Natural killer cell (primary cell): ENCODE results near the gene ACCSL. TPM values are rescaled to one million over a fixed set of nuclear protein-coding genes. Genes with fewer than 3 reads are reported as not detected.

Experiments used
- ATAC-seq, 3 donors: fragments of 150-1000 bp in 2 of 3; fragments of 200-7000 bp in 1 of 3; cut with Tn5 transposase; 1 replicate in 1 of 3; 2 replicates in 2 of 3; pipeline ENCODE4 v1.10.0; 2021; ENCODE audit warnings: mild to moderate bottlenecking in 2 of 3, moderate library complexity in 2 of 3
- DNase-seq, 2 donors: peaks; one replicate each; pipeline versions ENCODE4 v3.0.0 to v3.0.0-alpha.2; 2013 to 2021; ENCODE audit warnings: mixed read lengths in 1 of 2
- H3K27ac ChIP-seq: one replicate; pipeline ENCODE4 v1.5.1; 2013; ENCODE audit warnings: mild to moderate bottlenecking, low read length
- H3K27me3 ChIP-seq: one replicate; pipeline ENCODE4 v1.6.1; 2013; ENCODE audit warnings: low read length; ENCODE audit not compliant: control insufficient read depth, insufficient read depth
- H3K36me3 ChIP-seq: one replicate; pipeline ENCODE4 v1.6.1; 2013; ENCODE audit warnings: low read length; ENCODE audit not compliant: control insufficient read depth, insufficient read depth
- H3K4me1 ChIP-seq: one replicate; pipeline ENCODE4 v1.6.1; 2013; ENCODE audit warnings: low read length; ENCODE audit not compliant: control insufficient read depth, insufficient read depth
- H3K4me3 ChIP-seq: one replicate; pipeline ENCODE4 v1.5.1; 2013; ENCODE audit warnings: low read length
- H3K9me3 ChIP-seq: one replicate; pipeline ENCODE4 v1.6.1; 2013; ENCODE audit warnings: low read length; ENCODE audit not compliant: control insufficient read depth, insufficient read depth
- H3K27ac Mint-ChIP-seq, 2 donors: one replicate each; pipeline ENCODE4 v1.8.0; 2022; ENCODE audit warnings: mild to moderate bottlenecking in 2 of 2, mixed read lengths in 2 of 2, moderate library complexity in 1 of 2
- H3K27me3 Mint-ChIP-seq, 2 donors: one replicate each; pipeline ENCODE4 v1.8.0; 2022; ENCODE audit warnings: low read depth in 2 of 2, mixed read lengths in 2 of 2
- H3K36me3 Mint-ChIP-seq: one replicate; pipeline ENCODE4 v1.8.0; 2022; ENCODE audit warnings: mixed read lengths
- H3K4me1 Mint-ChIP-seq, 2 donors: one replicate each; pipeline ENCODE4 v1.8.0; 2022; ENCODE audit warnings: mixed read lengths in 2 of 2
- H3K4me3 Mint-ChIP-seq: one replicate; pipeline ENCODE4 v1.8.0; 2022; ENCODE audit warnings: mild to moderate bottlenecking, moderate library complexity, mixed read lengths
- H3K9me3 Mint-ChIP-seq, 2 donors: one replicate each; pipeline ENCODE4 v1.8.0; 2022; ENCODE audit warnings: mixed read lengths in 2 of 2
- WGBS: methylation state at CpG from one replicate; pipeline ENCODE4 v1.1.7; 2013; ENCODE audit warnings: missing lambda C conversion rate; ENCODE audit not compliant: insufficient coverage; 5-methylcytosine and 5-hydroxymethylcytosine counted together
- intact Hi-C: fragments of 100-400 bp; cut with micrococcal nuclease; formaldehyde crosslinking; loops from one replicate; pipeline ENCODE4 v1.14.2; 2022
- total RNA-seq, 4 donors: library from RNA; stranded (reverse); fragments of 120-200 nt in 1 of 4; gene quantifications; one replicate each; pipeline versions ENCODE4 v1.2.3 to v1.2.4, GENCODE V29; 2013 to 2022
- TF ChIP-seq, protein P1 (sequence below): fragments of 200-600 bp; IDR thresholded peaks from one replicate; pipeline ENCODE4 v1.8.0; 2022; ENCODE audit warnings: antibody characterized with exemption

The ACCSL gene
- total RNA-seq, 3 donors from 2014 or later (not counting 1 experiment from before 2014, with no cell fraction given) = not detected

- Mint-ChIP-seq H3K36me3 (no peaks in the 10 kb centered on the region), H3K27me3 (peaks cover 4 to 29% of the 10 kb centered on the region in 2 donors), H3K4me3 (no peak overlapping the region), H3K27ac (no peak overlapping the region), H3K9me3 (peaks cover 2% of the 10 kb centered on the region in 2 donors), H3K4me1 (no peaks in the 10 kb centered on the region)
- Histone ChIP-seq H3K4me1 (no peaks in the 10 kb centered on the region), H3K36me3 (no peaks in the 10 kb centered on the region), H3K27ac (no peak overlapping the region), H3K4me3 (no peak overlapping the region), H3K27me3 (no peaks in the 10 kb centered on the region), H3K9me3 (no peaks in the 10 kb centered on the region)
- WGBS = 77% methylated on average over 2 of the region's 2 CpGs
- DNase-seq (no peak), ATAC-seq (no peak)
- TF ChIP-seq, protein P1, sequence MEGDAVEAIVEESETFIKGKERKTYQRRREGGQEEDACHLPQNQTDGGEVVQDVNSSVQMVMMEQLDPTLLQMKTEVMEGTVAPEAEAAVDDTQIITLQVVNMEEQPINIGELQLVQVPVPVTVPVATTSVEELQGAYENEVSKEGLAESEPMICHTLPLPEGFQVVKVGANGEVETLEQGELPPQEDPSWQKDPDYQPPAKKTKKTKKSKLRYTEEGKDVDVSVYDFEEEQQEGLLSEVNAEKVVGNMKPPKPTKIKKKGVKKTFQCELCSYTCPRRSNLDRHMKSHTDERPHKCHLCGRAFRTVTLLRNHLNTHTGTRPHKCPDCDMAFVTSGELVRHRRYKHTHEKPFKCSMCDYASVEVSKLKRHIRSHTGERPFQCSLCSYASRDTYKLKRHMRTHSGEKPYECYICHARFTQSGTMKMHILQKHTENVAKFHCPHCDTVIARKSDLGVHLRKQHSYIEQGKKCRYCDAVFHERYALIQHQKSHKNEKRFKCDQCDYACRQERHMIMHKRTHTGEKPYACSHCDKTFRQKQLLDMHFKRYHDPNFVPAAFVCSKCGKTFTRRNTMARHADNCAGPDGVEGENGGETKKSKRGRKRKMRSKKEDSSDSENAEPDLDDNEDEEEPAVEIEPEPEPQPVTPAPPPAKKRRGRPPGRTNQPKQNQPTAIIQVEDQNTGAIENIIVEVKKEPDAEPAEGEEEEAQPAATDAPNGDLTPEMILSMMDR = no peak
- intact Hi-C loops = no loop called here
Observed at GRCh38 chr11:44046182-44046581, 1.6 kb upstream of the ACCSL start.

- Histone ChIP-seq H3K27ac (no peak overlapping the region), H3K27me3 (no peaks in the 10 kb centered on the region), H3K4me1 (no peaks in the 10 kb centered on the region), H3K9me3 (no peaks in the 10 kb centered on the region), H3K36me3 (no peaks in the 10 kb centered on the region), H3K4me3 (no peak overlapping the region)
- 83% methylated on average over 2 of the region's 2 CpGs for WGBS
- H3K36me3 Mint-ChIP-seq = no peaks in the 10 kb centered on the region
- DNase-seq = no peak
- intact Hi-C loops = no loop called here
- no peak for ATAC-seq
- no peak overlapping the region for H3K27ac Mint-ChIP-seq
- H3K4me1 Mint-ChIP-seq = no peaks in the 10 kb centered on the region
- peaks cover 4 to 29% of the 10 kb centered on the region in 2 donors for H3K27me3 Mint-ChIP-seq
- TF ChIP-seq, protein P1 = no peak
- no peaks in the 10 kb centered on the region for H3K9me3 Mint-ChIP-seq
- no peak overlapping the region for H3K4me3 Mint-ChIP-seq
Observed at GRCh38 chr11:44047298-44047697, 483 bp upstream of the ACCSL start.

- 81% methylated on average over 3 of the region's 3 CpGs for WGBS
Observed at GRCh38 chr11:44049832-44050231, 2.1 kb downstream of the ACCSL start.

GRCh38 chr11:44051171-44051570 lies 3.4 kb downstream of the ACCSL start:
- peaks cover 0 to 10% of the 10 kb centered on the region in 2 donors for H3K27me3 Mint-ChIP-seq
- intact Hi-C loops = no loop called here
- TF ChIP-seq, protein P1 = no peak
- ATAC-seq (no peak), DNase-seq (no peak)
- Histone ChIP-seq H3K4me1 (no peaks in the 10 kb centered on the region), H3K9me3 (no peaks in the 10 kb centered on the region), H3K4me3 (no peak overlapping the region), H3K27ac (no peak overlapping the region), H3K36me3 (no peaks in the 10 kb centered on the region), H3K27me3 (no peaks in the 10 kb centered on the region)
- no peaks in the 10 kb centered on the region for H3K36me3 Mint-ChIP-seq
- WGBS = 92% methylated on average over 4 of the region's 4 CpGs
- H3K4me1 Mint-ChIP-seq = no peaks in the 10 kb centered on the region
- no peak overlapping the region for H3K27ac Mint-ChIP-seq
- no peak overlapping the region for H3K4me3 Mint-ChIP-seq
- no peaks in the 10 kb centered on the region for H3K9me3 Mint-ChIP-seq

More at GRCh38 chr11:44049832-44050231, 2.1 kb downstream of the ACCSL start:
- no peaks in the 10 kb centered on the region for H3K9me3 ChIP-seq
- no peaks in the 10 kb centered on the region for H3K36me3 ChIP-seq
- TF ChIP-seq, protein P1 = no peak
- H3K4me1 Mint-ChIP-seq = no peaks in the 10 kb centered on the region
- ATAC-seq (no peak), DNase-seq (no peak)
- no peaks in the 10 kb centered on the region for H3K36me3 Mint-ChIP-seq
- no peaks in the 10 kb centered on the region for H3K4me1 ChIP-seq
- H3K27ac Mint-ChIP-seq = no peak overlapping the region
- no peaks in the 10 kb centered on the region for H3K27me3 ChIP-seq
- peaks cover 0 to 14% of the 10 kb centered on the region in 2 donors for H3K27me3 Mint-ChIP-seq
- intact Hi-C loops = no loop called here
- H3K27ac ChIP-seq = no peak overlapping the region
- no peak overlapping the region for H3K4me3 Mint-ChIP-seq
- H3K4me3 ChIP-seq = no peak overlapping the region
- no peaks in the 10 kb centered on the region for H3K9me3 Mint-ChIP-seq
